Hematopoietic multipotent progenitor cell (in vitro differentiated cells): ENCODE measurements around the gene CBY2. TPM values are rescaled to one million over a fixed set of nuclear protein-coding genes. Genes with fewer than 3 reads are reported as not detected.
A peak's percentile ranks its signal among the peaks of the same experiment; 100 is the strongest.
"Not testable (repeated sequence)": the region's sequence is repeated elsewhere in the genome, so short reads cannot be mapped to it uniquely, and the experiment has no call there.

Experiments
- DNase-seq, 3 donors: peaks; one replicate each; pipeline ENCODE4 v3.0.0-alpha.2; 2011 to 2015; ENCODE audit warnings: low read depth in 2 of 3, low spot score in 2 of 3
- total RNA-seq: library from RNA; depleted of rRNA; stranded (reverse); fragments of >200 nt; gene quantifications from one replicate; pipeline ENCODE4 v1.2.3, GENCODE V29; 2012

CBY2 gene, protein sequence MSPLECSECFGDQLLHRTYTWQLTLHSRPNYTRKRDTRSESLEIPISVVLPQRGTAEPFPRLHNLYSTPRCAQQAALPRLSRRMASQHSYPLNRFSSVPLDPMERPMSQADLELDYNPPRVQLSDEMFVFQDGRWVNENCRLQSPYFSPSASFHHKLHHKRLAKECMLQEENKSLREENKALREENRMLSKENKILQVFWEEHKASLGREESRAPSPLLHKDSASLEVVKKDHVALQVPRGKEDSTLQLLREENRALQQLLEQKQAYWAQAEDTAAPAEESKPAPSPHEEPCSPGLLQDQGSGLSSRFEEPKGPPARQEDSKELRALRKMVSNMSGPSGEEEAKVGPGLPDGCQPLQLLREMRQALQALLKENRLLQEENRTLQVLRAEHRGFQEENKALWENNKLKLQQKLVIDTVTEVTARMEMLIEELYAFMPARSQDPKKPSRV
- total RNA-seq = not detected

DNA sequence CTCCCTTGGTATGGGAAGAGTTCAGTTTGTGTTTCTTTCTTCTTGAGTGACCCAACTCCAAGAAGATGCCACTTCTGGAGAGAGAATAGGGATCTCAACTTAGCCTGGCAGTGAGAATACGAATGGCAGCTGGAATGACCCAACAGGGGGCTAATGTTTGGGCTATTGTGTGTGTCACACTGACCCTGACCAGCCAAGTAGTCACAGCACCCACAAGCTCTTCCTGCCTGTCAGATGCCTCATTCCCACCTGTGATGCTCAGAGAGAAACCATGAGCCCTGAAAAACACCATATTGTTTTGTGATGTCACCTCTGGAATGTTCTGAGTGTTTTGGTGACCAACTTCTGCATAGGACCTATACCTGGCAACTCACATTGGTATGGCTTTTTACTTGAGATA, at the start of gene CBY2:
TSS of gene CBY2 (plus strand) at position 233 of the 400 bp plus-strand sequence. CDS start at position 304, 71 bp downstream.
- DNase-seq = no peak

DNA sequence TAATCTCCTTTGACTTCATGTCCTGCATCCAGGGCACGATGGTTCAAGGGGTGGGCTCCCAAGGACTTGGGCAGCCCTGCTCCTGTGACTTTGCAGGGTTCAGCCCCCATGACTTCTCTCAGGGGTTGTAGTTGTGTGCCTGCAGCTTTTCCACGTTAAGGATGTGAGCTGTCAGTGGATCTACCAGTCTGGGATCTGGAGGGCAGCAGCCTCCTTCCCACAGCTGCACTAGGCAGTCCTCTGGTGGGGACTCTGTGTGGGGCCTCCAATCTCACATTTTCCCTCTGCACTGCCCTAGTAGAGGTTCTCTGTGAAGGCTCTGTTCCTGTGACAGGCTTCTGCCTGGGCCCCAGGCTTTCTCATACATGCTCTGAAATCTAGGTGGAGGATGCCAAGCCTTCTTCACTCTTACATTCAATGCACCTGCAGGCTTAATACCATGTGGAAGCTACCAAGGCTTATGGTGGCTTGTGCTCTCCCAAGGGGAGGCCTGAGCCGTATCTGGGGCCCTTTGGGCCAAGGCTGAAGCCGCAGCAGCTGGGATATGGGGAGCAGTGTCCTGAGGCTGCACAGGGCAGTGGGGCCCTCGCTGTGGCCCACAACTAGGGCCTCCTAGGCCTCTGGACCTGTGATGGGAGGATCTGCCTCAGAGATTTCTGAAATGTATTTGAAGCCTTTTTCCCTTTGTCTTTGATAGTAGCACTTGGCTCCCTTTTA, 47.3 kb upstream of the CBY2 start:
- no peak for DNase-seq

DNA sequence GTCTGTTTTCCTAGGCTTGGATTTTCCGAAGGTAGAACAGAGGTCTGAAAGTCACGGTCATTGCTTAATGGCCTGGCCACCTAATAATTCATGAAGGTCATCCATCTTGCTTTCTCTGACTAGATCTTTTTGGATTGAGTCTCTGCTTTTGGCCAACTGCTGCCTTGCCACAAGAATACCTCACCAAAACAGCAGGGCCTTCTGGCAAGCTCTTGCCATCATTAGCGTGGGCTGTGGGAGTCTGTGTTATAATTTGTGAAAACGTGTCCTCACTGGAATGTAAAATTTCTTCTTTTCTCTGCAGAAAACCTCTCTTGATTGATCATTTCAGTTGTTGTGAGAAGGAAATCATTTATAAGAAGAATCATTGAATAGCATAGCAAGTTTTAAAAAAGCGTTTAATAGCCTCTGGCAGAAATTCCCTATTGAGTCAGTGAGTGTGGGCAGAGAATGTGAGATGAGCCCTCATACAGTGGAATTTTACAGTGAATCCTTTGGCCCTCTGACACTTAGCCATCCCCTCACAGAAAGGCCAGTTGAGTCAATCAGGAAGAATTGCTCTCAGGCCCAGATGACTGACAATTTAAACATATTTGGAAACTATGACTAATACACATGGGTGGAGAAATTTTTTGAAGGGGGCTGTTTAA, 43.4 kb upstream of the CBY2 start:
- no peak for DNase-seq

DNA sequence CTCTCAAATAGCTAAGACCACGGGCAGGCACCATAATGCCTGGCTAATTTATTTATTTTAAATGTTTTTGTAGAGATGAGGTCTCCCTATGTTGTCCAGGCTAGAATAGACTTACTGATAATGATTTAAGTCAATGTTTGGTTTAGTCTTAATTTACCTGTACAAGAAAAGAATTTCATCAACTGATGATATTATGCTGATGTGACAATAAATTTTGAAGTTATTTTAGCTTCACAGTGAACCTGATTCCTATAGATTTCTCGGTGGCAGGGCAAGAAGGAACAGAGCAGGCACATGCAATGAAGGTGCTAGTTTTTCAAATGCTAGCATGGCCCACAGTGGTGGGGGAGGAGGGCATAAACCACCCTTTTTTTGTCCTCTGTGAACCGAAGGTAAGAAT, 42.6 kb upstream of the CBY2 start:
- no peak for DNase-seq

DNA sequence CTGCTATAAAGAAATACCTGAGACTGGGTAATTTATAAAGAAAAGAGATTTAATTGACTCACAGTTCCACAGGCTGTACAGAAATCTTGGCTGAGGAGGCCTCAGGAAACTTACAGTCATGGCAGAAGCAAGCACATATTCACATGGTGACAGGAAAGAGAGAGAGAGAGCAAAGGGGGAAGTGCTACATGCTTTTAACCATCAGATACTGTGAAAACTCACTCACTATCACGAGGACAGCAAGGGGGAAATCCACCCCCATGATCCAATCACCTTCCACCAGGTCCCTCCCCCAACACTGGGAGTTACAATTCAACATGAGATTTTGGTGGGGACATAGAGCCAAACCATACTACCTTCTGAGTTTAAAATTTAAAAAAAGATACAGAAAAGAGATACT, 41.7 kb upstream of the CBY2 start:
- DNase-seq = peak in 1 of 3 donors; percentile 18

DNA sequence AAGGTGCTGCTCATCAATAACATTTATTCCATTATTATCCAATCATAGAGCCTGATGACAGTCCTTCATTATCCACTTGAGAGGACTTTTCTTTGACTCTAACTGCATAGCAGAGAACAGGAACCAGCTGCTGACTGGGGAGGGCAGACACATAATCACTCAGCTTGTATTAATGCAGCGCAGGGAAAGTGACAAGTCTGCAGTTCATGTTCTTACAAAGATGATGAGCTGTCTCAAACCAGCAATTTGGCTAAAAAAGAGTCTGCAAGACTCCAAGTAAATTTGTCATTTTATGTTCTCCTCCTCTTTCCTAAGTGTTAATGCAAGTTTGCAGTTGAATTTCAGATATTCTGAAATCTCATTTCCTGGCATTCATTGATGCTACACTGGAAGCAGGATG, 40.0 kb upstream of the CBY2 start:
- no peak for DNase-seq

DNA sequence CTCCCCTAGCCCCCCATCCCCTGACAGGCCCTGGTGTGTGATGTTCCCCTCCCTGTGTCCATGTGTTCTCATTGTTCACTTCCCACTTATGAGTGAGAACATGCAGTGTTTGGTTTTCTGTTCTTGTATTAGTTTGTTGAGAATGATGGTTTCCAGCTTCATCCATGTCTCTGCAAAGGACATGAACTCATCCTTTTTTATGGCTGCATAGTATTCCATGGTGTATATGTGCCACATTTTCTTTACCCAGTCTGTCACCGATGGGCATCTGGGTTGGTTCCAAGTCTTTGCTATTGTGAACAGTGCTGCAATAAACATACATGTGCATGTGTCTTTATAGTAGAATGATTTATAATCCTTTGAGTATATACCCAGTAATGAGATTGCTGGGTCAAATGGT, 39.2 kb upstream of the CBY2 start:
- not testable (repeated sequence) for DNase-seq

DNA sequence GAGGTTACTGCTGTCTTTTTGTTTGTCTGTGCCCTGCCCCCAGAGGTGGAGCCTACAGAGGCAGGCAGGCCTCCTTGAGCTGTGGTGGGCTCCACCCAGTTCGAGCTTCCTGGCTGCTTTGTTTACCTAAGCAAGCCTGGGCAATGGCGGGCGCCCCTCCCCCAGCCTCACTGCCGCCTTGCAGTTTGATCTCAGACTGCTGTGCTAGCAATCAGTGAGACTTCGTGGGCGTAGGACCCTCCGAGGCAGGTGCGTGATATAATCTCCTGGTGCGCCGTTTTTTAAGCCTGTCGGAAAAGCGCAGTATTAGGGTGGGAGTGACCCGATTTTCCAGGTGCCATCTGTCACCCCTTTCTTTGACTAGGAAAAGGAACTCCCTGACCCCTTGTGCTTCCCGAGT, 32.5 kb upstream of the CBY2 start:
- DNase-seq = not testable (repeated sequence)

DNA sequence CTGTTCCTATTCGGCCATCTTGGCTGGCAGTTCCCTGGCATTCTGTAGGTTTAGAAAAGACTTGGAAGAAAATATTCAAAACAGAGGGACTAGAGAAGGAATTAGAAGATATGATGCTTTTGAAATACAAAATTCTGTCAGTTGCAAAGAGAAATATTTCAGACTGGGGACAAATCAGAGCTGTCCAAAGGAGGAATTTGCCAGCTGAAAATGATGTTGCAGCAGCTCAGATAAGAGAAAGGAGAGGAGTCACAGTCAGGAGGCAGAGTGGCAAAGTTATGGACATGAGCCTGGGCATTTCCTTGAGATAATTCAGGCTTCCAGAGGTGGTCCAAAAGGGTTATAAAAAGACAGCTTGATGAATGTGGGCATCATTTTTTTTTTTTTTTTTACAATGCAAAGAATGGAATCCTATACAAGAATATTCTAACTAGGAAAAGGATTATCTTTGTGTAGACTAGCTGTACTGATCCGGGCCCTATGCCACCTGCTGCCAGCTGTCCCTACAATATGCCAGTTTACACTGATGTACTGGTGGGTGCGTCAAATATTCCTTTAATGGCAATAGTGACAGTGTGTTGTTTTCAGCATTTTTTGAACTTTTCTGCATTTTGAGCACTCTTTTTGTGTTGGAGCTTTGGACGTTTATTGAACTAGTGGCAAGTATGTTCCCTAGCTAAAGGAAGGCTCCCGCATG, 31.8 kb upstream of the CBY2 start:
- DNase-seq = no peak

DNA sequence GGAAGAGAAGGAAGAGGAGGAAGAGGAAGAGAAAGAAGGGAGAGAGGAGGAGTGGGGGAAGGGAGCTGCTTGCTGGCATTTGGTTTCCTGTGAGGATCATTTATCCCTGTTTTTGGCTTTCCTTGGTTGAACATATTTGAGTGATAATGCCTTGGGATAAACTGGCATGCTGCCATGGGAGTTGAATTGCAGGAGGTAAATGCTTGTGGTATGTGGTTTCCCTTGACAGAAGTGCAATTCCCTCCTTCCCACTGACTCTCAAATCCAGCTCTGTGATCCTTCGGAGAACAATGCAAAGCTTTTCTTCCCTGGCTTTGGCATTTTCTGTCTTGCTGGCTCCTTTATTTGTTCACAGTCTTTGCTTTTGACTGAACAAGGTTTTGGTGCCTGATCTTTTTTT, 27.2 kb upstream of the CBY2 start:
- no peak for DNase-seq

DNA sequence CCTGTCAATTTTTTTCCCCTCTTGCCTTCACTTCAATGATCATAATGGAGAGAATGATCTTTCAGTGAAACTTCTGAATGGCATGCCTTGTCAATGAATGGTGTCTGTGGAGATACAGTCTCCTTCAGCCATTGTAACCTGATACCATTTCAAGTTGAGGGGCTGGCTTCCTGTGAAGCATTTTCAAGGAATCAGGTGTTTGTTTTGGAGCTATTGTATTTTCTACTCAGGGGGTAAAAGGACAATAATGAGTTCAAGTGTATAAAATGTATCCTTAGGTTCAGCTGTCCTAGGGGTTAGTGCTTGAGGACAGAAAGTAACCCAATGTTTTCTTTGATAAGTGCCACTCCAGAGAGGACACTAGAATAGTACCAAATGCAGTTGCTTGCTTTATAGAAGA, 23.8 kb upstream of the CBY2 start:
- no peak for DNase-seq

DNA sequence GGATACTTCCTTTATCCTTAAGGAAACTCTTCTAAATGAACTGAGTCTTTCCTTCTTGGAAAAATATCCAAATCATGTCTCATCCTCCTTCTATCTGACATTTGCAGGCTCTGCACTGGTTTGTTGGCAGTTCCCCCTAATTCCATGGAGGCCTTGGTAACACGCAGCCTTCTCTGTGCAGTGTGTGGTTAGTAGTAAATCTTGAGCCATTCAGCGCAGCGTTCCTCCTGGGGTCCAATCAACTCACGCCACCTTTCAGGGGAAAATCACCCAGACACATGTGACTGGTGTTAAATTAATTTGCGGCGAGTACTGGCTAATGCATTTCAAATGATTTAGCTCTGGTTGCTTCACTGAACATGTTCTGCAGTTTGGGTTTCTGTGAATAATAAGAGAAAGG, 21.0 kb upstream of the CBY2 start:
- DNase-seq = no peak

DNA sequence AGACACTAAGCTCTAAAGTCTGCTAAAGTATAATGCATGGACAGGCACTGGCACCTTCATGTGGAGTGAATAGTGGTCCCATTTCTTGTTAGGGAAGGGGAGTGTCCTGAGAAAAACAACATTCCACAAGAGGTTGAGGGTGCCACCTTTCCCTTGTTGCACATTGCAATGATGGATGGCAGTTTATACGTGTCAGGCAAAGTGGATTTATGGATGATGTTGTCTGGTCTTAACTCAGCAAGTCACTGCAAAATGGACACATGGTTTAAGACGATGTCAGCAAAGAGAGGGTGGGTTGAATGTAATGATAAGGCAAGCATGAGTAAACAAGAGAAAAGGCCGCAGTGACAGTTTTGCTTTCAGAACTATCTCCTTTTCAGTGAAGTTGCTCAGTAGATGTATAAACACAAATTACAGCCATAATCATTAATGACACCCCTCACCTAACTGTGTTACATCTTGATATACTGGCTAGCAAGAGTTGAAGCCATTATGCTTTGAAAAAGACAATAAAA, 19.6 kb upstream of the CBY2 start:
- no peak for DNase-seq

DNA sequence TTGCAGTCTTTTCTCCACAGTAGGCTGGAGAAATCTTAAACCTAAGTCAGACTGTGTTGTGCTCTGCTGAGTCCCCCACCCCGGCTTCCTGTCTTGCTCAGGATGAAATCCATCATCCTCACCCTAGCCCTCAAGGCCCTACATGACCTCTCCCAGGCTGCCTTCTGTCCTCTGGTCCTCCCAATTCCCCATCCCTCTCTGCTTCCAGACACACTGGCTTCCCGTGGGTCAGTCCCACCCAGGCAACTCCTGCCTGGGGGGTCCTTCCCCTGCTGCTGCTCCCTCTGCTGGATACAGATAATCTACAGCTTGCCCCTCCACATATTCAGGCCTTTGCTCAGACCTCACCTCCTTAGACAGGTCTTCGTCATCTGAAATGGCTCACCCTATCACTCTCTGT, 18.4 kb upstream of the CBY2 start:
- DNase-seq = no peak

DNA sequence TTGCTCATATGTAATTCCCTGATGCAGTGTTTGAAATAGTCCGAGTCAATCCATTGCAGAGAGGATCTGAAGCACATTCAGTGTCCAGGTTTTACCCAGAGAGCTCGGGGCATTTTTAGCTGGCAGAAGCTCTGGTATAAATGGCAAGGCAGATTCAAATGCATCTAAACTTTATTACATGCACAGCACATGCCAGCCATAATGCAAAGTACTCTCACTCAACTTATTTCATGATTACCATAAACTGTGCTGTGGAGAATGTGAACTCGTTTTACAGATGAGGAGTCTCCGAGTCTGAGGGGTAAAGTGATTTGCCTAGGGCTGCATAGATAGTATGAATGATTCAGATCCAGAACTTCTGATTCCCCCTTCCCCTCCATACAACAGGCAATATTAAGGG, 13.5 kb upstream of the CBY2 start:
- DNase-seq = no peak

DNA sequence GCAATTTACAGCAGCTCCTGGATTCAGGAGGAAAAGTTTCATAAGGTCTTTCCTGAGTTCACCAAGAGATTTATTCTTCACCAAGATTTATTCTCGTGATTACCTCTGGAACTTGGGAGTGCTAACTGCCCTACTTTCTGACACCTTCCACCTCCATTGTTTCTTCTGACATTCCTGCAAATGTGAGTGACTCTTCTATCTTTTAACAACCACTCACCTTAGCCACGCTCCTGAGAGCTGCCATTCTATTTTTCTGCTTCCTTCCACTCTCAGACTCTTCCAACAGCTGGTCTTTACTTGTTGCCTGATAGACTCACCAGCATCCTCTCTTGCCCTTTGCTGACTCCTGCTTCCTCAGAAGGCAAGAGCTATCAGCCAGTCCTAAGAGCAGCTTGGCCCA, 11.5 kb upstream of the CBY2 start:
- DNase-seq = no peak

DNA sequence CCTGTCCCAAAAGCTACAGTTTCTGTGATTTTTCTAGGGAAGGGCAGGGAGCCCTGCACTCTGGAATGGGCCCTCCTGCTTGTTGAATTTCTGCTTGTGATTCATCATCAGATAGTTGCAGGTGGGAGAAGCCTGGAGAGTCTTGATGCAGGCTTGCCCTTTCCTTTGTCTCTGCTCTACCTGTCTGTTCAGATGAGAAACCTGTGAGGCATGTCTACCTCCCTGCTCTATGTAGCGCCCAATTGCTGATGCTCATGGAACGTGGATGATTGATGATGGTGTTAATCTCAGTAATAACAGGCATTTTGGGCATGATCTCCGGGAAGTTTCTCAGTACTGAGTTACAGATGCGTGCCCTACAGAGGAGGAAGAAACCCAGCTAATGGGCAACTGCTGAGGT, 10.9 kb upstream of the CBY2 start:
- no peak for DNase-seq

DNA sequence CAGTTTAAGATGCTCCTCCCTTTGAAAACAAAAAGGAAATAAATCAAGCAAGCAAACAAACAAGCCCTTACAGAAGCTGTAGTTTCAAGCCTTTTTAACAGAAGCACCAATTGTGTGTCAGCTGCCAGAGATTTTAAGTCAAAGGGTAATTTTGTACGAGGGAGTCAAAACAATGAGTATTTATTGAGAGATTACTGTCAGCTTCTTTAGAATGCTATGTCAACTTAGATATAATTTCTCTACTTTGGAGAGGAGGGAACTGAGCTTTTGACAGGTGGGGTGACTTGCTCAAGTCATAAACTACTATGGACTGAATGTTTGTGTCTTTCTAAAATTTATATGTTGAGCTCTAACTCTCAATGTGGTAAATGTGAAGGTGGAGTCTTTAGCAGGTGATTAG, 10.5 kb upstream of the CBY2 start:
- DNase-seq = no peak

DNA sequence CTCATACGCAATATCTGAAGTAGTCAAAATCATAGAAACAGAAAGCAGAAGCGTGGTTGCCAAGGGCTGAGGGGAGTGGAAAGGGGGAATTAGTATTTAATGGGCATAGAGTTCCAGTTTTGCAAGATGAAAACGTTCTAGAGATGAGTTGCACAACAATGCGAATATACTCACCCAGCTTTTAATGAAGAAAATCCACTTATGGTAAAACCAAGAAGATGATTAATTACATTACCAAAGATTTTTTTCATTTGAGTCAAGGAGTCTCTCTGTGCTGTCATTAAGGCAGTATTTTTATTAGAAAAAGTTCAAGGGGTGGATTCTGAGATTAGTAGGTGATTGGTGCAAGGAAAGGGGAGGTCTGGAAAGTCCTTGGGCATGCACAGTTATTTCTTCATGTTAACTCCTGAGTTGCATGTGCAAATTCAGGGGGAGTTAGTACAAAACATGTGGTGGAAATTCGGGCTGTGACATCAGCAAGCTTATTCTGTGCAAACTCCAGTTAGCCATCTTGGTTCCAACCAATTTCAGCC, 6.9 kb upstream of the CBY2 start:
- no peak for DNase-seq

DNA sequence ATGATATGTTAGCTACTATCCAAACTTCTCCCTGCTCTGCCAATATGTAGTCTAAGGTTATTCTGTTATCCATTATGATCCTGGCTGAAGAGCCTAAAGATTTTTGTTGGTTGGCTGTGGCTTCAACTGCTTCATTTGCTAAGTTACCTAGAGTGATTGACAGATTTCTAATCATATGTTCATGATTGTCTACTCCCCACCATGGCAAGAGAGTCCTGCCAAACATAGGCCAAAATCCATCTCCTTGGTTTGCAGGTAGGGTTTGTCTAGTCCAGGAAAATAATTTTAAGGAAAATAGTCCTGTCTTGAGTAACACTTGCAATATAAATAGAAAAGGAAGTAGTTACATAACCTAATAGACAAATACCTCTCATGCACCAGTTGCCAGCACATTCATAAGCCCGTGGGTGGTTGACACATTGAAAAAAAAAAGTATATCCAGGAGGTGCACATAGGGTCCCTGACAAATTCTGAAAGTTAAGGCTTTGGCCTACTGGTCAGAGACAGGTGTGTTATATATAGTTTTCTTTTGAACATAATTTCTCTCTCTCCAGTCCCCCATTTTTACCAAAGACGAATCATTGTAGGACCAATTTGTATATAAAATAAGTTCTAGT, 5.4 kb upstream of the CBY2 start:
- DNase-seq = no peak
